HepG2 (cell line): ENCODE measurements around the gene CCDC57. TPM values are rescaled to one million over a fixed set of nuclear protein-coding genes. Genes with fewer than 3 reads are reported as not detected.

Experiments
- E2F1 ChIP-seq: sonication (generic); formaldehyde crosslinking; IDR thresholded peaks from 2 replicates; pipeline ENCODE4 v1.5.0; 2020; ENCODE audit warnings: missing genetic modification reagents
- FOXJ3 ChIP-seq: sonication (generic); formaldehyde crosslinking; IDR thresholded peaks from 2 replicates; pipeline ENCODE4 v1.4.0; 2020; ENCODE audit warnings: missing genetic modification reagents, mild to moderate bottlenecking, borderline replicate concordance
- SNAPC4 ChIP-seq: sonication (generic); formaldehyde crosslinking; IDR thresholded peaks from 2 replicates; pipeline ENCODE4 v1.4.0; 2020; ENCODE audit warnings: mild to moderate bottlenecking, missing genetic modification reagents
- TFDP2 ChIP-seq: sonication (generic); formaldehyde crosslinking; IDR thresholded peaks from 2 replicates; pipeline ENCODE4 v1.4.0; 2020; ENCODE audit warnings: missing genetic modification reagents
- ZNF232 ChIP-seq: sonication (generic); formaldehyde crosslinking; IDR thresholded peaks from 2 replicates; pipeline ENCODE4 v1.4.0; 2020; ENCODE audit warnings: missing genetic modification reagents, borderline replicate concordance
- ZNF34 ChIP-seq: sonication (generic); formaldehyde crosslinking; IDR thresholded peaks from 2 replicates; pipeline ENCODE4 v1.4.0; 2020; ENCODE audit warnings: mild to moderate bottlenecking, missing genetic modification reagents, borderline replicate concordance
- ZNF44 ChIP-seq: sonication (generic); formaldehyde crosslinking; IDR thresholded peaks from 2 replicates; pipeline ENCODE4 v1.5.1; 2020; ENCODE audit warnings: mild to moderate bottlenecking, missing genetic modification reagents
- ZNF441 ChIP-seq: sonication (generic); formaldehyde crosslinking; IDR thresholded peaks from 2 replicates; pipeline ENCODE4 v1.7.0; 2021; ENCODE audit warnings: missing genetic modification reagents, borderline replicate concordance
- ZNF609 ChIP-seq: sonication (generic); formaldehyde crosslinking; IDR thresholded peaks from 2 replicates; pipeline ENCODE4 v1.4.0; 2020; ENCODE audit warnings: mild to moderate bottlenecking, missing genetic modification reagents, borderline replicate concordance
- ZNF784 ChIP-seq: sonication (generic); formaldehyde crosslinking; IDR thresholded peaks from 2 replicates; pipeline ENCODE4 v1.5.1; 2020; ENCODE audit warnings: missing genetic modification reagents, mild to moderate bottlenecking, borderline replicate concordance
- ZNF878 ChIP-seq: sonication (generic); formaldehyde crosslinking; IDR thresholded peaks from 2 replicates; pipeline ENCODE4 v1.8.1; 2023; ENCODE audit warnings: mild to moderate bottlenecking, missing genetic modification reagents, moderate library complexity
- polyA plus RNA-seq, 8 experiments: library from polyadenylated mRNA; depleted of rRNA in 3 of 8; stranded (reverse) in 7 of 8; unstranded in 1 of 8; fragments of >200 nt; fragmentation: Illumina TruSeq in 4 of 8; extraction: Trizol in 4 of 8; gene quantifications; 2 replicates each; pipeline versions ENCODE4 v1.2.1 to v1.2.3, GENCODE V29; 2011 to 2016; ENCODE audit warnings: low read depth in 4 of 8, missing spikeins in 1 of 8, mixed read lengths in 1 of 8; ENCODE audit not compliant: insufficient read depth in 1 of 8
- total RNA-seq, 5 experiments: library from RNA; depleted of rRNA; stranded (reverse); fragments of >200 nt; fragmentation: Illumina TruSeq; extraction: Trizol; gene quantifications; 2 replicates each; pipeline ENCODE4 v1.2.3, GENCODE V29; 2016; ENCODE audit warnings: low read depth in 1 of 5

The CCDC57 gene
- total and polyA plus RNA-seq, 2 of the 13 experiments (the other 11 are each of a cell fraction or from before 2014, with no cell fraction given), result 59.3 to 59.9 TPM

- TF ChIP-seq SNAPC4 (no peak), ZNF232 (no peak; the same call in 1 of the 2 replicates), ZNF441 (CRISPR knock-in tag) (no peak; the same call in none of the 2 replicates), ZNF784 (CRISPR knock-in tag) (peak; percentile 25; the same call in 1 of the 2 replicates), FOXJ3 (no peak), ZNF34 (CRISPR knock-in tag) (no peak), ZNF44 (no peak), TFDP2 (CRISPR knock-in tag) (peak; percentile 82), E2F1 (CRISPR knock-in tag) (0 out of 2 replicates have a peak, but pooled peaks have one; percentile 29), ZNF609 (CRISPR knock-in tag) (no peak), ZNF878 (CRISPR knock-in tag) (no peak; the same call in 1 of the 2 replicates)
Measured at GRCh38 chr17:82229698-82230608, 17.3 kb upstream of the CCDC57 start (continued).
